H1 (cell line): ENCODE measurements around the gene PCSK1N. TPM values are rescaled to one million over a fixed set of nuclear protein-coding genes. Genes with fewer than 3 reads are reported as not detected.

Source experiments
- NANOG ChIP-seq: IDR thresholded peaks from 2 replicates; pipeline ENCODE4 v1.6.1; 2011; ENCODE audit warnings: low read length, low read depth, mild to moderate bottlenecking, inconsistent platforms; ENCODE audit not compliant: insufficient read depth, poor library complexity, severe bottlenecking
- POU5F1 ChIP-seq: IDR thresholded peaks from 2 replicates; pipeline ENCODE4 v1.6.1; 2011; ENCODE audit warnings: low read depth, mild to moderate bottlenecking, low read length, moderate library complexity
- SP2 ChIP-seq: IDR thresholded peaks from 2 replicates; pipeline ENCODE4 v1.6.1; 2012; ENCODE audit warnings: mild to moderate bottlenecking, low read length, inconsistent platforms
- polyA plus RNA-seq, 7 experiments: library from polyadenylated mRNA; depleted of rRNA in 3 of 7; stranded (reverse) in 5 of 7; unstranded in 2 of 7; fragments of >200 nt in 5 of 7; fragments of 200-250 nt in 2 of 7; gene quantifications; 1 replicate in 5 of 7; 2 replicates in 1 of 7; 4 replicates in 1 of 7; pipeline versions ENCODE4 v1.2.1 to v1.2.3, GENCODE V29; 2011 to 2013; ENCODE audit warnings: missing spikeins in 2 of 7, mixed read lengths in 2 of 7
- total RNA-seq: library from RNA; stranded (reverse); fragmentation: NEBNext Ultra II Directional; extraction: Animal tissue kit (Norgen Biotek cat#: 25700); gene quantifications from 2 replicates; pipeline ENCODE4 v1.2.1, GENCODE V29; 2021

The PCSK1N gene
- total and polyA plus RNA-seq, 2 of the 8 experiments (the other 6 are each of a cell fraction or from before 2014, with no cell fraction given), result 3.6 to 4.5 TPM

DNA sequence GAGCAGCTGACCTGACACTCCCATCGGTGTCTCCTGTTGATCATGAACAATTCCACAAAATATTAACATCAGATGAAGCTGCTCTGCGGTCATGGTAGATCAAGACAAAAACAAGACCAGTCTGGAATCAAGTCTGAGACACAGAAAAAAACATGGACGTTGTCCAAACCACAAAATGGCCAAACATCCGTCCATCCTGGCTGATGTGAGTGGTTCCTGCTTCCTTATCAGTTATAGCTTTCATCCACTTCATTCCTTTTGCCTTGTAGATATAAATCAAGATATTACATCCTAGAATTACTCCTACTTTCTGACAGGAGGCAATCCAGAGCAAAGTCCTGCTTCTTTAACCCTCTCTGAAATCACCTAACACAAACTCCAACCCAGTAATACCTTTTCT is 28.8 kb upstream of the PCSK1N start (continued):
- TF ChIP-seq NANOG, result no peak
- no peak for TF ChIP-seq POU5F1
- no peak for TF ChIP-seq SP2
